CD4-positive, alpha-beta T cell treated with Interleukin-6 at 100 ng/mL for 8 hours (primary cell): ENCODE measurements around the gene WNT4.

Source experiments
- DNase-seq: peaks from one replicate; pipeline ENCODE4 v3.0.0-alpha.2; 2020; ENCODE audit warnings: mixed read lengths, low spot score

The WNT4 gene

DNA sequence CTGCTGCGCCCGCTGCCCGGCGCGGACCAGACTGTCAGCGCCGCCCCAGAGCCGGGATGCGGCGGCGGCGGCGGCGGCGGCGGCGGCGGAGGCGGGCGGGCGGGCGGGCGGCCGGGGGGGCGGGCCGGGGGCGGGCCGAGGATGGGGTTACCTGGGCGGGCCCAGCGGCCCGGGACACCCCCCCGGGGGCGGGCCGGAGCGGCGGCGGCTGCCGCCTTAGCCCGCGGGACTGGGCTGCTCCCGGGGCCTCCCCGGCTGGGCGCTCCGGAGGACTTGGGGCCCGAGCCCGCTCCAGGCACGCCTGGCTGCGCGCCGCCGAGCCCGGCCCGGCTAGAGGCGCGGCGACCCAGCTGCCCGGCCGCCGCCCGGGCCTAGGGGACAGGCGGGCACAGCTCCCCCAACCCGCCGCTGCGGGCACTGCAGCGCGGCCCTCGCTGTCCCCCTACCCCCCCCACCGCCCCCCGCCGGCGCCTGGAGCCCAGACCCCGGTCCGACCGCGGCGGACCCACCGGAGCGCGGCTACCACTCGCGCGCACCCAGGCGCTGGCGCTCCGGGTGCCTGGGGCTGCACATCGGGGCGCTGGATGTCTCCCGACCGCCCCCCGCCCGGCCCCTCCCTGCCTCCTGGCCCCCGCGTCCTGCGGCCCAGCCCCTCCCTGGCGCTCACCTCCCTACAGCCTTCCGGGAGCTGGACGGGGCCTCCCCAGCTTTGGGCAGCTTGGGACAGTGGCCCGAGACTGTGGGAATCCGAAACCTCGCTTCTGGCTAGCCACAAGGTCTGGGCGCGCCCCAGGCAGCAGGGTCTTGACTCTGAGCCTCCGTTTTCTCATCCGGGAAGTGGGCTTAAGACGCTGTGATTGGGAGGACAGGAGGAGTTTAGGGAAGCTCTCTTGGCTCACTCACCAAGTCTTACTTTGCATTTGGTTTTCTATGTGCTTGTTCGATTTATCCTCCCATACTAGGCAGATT, at the start of gene WNT4:
Gene WNT4, minus strand, starts transcription at position 33 of the 969 bp plus-strand sequence. CDS start 175 bp downstream, outside the sequence.
- peak; percentile 10 for DNase-seq

- DNase-seq, result no peak
Measured at GRCh38 chr1:22190731-22191130, 47.8 kb upstream of the WNT4 start.

GRCh38 chr1:22190251-22190650, 47.4 kb upstream of the WNT4 start:
- DNase-seq, result no peak

- no peak for DNase-seq
Measured at GRCh38 chr1:22189619-22190018, 46.7 kb upstream of the WNT4 start.

DNA sequence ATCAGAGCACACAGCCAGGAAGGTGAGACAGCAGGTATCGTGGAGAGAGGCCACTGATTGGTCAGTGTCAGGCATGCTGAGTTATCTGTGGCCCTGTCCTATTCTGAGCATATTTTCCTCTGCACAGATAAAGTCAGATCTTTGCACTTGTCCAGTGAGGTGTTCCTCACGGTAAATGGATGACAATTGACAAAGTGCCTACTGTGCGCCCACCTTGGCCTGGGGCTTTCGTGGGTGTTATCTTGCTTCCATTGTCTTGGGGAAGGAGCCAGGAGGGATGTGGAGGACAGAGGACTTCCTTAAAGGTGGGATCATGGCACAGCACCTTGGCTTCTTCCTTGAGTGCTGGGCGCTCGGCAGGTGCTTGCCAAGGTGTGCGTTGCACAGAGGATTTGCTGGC, 46.0 kb upstream of the WNT4 start:
- no peak for DNase-seq

DNA sequence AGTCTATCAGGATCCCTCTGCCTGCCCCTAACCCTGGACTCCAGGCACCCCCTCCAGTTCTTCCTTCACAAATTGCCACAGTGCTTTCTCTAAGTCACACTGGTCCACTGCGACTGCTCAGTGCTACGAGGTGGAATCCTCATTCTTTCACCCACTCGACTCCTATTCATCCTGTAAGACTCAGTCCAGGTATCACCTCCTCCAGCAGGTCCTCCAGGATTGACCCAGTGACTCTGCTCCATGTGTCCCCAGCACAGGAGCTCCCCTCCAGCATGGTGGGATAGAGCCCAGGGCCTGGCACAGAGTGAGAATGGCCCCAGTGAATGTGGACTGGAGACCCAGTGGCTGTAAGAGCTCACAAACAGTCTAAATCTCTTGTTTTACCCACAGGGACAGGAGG, 45.5 kb upstream of the WNT4 start:
- DNase-seq, result no peak

- DNase-seq, result no peak
Measured at GRCh38 chr1:22186311-22186710, 43.4 kb upstream of the WNT4 start.

GRCh38 chr1:22184892-22185612, 42.2 kb upstream of the WNT4 start:
- no peak for DNase-seq

GRCh38 chr1:22184454-22184853, 41.6 kb upstream of the WNT4 start:
- no peak for DNase-seq

- no peak for DNase-seq
Measured at GRCh38 chr1:22182715-22183114, 39.8 kb upstream of the WNT4 start.

DNA sequence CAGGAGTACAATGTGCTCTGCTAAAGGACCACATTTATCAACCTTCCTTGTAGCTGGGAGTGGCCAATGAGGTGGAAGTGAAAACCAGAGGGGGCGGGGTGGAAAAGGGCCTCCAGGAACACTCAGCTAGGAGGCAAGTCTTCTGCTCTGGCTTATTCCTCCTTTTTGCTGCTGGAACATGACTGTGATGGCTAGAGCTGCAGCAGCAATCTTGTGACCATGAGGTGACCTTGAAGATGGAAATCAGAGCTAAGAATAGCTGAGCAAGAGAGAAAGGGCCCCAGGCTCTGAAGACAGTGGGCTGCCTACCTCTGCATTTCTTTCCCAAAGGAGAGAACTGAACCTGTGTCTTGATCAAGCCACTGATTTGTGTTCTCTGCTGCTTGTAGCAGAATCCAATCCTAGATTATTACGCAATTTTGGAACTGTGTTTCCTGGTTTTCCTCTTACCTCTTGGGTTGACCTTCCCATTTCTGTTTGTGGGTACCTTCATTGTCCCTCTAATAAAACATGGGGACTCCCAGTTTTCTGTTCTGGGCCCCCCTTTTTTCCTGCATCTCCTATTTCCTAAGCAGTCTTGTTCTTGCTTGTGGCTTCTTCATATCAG, 36.4 kb upstream of the WNT4 start:
- no peak for DNase-seq

GRCh38 chr1:22177354-22178003, 34.6 kb upstream of the WNT4 start:
- no peak for DNase-seq

DNA sequence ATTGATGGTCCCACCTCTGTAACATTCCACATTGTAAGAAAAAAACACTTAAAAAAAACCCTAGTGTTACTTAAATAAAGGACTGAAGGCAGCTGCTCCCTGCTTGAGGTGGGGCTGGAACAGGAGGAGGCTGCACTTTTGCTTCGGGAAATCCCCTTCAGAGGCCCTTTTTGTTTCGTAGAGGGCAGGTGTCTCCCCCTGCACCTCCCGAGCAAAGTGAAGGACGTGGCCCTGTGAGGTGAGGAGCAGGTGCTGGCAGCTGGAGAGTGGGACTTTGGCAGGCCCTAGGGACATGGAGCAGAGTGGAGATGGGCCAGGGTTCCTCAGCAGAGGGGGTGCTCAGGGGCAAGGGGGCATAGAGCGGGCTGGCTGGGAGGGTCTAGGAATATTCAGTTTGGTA, 33.4 kb upstream of the WNT4 start:
- no peak for DNase-seq

DNA sequence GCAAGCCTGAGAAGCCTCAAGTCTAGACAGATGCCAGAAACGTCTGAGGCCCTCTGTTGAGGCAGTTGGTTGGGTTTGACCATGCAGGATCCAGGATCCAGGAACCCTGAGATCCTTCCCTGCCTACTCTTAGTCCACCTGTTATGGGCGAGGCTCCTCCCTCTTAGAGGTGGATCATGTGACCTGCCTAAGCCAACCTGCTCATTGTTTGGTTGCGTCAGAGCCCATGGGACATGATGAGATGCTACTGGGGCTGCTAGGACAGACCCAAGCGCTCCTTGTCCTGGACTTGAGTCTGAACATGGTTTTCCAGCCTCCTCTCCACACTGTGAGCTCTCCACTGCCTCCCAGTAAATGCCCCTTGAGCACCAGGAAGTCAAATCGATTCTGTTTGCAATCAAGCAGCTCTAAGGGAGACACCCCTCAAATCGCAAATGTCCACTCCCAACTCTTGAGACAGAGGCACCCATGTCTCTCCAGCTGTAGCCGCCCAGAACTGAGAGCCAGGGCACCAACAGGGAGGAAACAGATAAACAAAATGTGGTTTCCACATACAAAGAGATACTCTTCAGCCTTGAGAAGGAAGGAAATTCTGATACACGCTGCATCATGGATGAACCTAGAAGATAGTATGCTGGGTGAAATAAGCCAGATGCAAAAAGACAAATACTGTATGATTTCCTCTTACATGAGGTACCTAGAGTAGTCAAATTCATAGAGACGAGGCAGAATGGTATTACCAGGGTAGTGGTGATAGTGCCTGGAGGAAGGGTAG, 31.7 kb upstream of the WNT4 start:
- no peak for DNase-seq

DNA sequence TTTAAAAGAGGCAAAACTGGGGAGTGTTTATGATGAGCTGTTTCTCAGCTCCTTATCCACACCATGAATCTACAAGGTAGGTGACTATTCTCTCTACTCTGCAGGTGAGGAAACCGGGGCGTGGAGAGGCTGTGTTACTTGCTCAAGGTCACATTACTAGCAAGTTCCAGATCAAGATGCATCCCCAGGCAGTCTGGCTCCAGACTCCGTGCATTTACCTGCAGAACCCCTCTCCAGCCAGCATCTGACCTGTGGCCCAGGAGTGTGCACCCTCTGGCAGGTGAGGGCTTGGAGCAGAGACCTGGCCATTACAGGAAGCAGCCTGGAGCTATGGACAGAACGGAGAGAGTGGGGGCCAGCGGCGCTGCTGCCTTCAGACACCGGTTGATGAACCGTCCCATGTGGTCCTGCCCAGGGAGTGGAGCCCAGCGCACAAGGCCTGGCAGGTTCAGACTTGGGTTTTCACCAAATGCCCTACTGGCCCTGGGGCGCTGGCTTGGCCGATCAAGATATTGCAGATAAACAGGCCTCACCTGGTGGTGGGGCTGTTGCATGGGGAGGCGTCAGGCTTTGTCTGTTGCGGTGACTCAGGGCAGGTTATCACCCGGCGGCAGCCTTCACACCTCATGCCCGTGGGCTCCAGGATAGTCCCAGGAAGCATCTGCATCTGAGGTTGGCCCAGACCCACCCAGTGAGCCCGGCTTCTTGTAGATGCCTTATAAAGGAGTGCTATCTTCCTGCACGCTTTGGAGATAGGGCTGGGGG, 29.2 kb upstream of the WNT4 start:
- no peak for DNase-seq

DNA sequence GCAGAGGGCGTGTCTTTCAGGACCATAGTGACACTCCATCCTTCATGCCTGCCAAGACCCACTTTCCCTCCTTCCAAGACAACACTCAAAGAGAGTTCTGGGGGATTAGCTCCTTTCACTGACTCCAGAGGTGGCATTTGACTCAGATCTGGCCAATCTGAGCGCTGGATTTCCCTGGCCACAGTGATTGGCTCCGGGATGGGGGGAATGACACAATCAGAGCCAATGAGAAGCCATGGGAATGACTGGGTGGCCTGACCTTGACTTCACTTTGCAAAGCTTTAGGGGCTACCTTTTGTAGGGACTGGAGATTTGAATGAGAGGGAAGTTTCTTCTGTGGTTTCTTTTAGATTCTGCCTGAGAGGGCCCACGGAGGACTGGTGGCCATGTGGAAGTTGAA, 26.9 kb upstream of the WNT4 start:
- DNase-seq, result no peak

GRCh38 chr1:22168412-22168973, 25.6 kb upstream of the WNT4 start:
- DNase-seq, result no peak

DNA sequence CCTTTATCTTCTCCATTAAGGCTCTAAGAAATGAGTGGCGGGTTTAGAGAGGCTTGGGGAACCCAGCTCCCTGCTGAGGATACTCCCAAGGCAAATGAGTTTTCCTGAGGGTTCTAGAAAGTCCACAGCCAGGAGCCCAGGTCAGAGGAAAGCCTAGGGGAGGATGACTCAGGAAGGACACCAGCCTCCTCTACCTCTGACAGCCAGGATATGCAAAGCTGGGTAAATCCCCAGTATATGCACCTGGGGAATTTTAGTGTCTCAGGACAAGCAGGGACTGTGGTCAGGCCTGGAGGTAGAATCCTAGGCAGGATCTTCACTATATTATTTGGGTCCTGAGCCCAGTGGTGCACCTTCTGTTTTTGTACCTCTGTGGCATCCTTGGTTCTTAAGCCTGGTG, 23.5 kb upstream of the WNT4 start:
- DNase-seq, result no peak

DNA sequence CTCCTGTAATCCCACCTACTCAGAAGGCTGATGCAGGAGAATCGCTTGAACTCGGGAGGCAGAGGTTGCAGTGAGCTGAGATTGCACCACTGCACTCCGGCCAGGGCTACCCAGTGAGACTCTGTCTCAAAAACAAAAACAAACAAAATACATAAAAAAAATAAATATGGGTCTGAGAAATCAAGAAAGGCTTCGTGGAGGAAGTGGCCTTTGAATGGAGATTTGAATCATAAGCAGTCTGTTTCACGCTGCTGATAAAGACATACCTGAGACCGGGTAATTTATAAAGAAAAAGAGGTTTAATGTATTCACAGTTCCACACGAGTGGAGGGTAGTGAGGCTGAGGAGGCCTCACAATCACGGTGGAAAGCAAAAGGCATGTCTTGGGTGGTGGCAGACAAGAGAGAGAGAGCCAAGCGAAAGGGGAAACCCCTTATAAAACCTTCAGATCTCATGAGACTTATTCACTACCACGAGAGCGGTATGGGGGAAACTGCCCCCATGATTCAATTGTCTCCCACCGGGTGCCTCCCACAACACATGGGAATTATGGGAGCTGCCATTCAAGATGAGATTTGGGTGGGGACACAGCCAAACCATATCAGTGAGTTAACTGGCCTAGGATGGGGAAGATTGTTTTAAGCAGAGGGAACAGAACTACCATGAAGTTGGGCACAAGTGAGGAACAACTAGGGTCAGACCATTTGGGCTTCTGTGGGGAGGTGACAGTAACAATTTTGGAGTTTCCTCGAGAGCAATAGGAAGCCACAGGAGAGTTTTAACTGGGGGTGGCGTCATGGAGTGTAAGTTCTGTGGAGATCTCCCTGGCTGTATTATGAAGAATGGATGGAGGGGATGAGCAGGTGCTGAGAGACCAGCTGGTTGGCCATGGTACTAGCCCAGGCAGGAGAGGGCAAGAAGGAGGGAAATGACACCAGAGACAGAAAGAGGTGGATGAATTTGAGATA, 22.2 kb upstream of the WNT4 start:
- DNase-seq, result no peak
